Skeletal muscle tissue (tissue), 4 donors: ENCODE data around the gene RHEB. TPM values are rescaled to one million over a fixed set of nuclear protein-coding genes. Genes with fewer than 3 reads are reported as not detected.

Source experiments
- H3K27ac ChIP-seq: one replicate; pipeline ENCODE4 v1.7.0; 2013; ENCODE audit warnings: mild to moderate bottlenecking, low read depth, low read length, inconsistent platforms
- H3K27me3 ChIP-seq, 3 donors: one replicate each; pipeline ENCODE4 v1.7.0; 2013; ENCODE audit warnings: low read length in 3 of 3; ENCODE audit not compliant: control insufficient read depth in 3 of 3, insufficient read depth in 3 of 3
- H3K36me3 ChIP-seq, 3 donors: one replicate each; pipeline ENCODE4 v1.7.0; 2013; ENCODE audit warnings: low read length in 3 of 3; ENCODE audit not compliant: control insufficient read depth in 3 of 3, insufficient read depth in 3 of 3
- H3K4me1 ChIP-seq, 3 donors: one replicate each; pipeline ENCODE4 v1.7.0; 2013; ENCODE audit warnings: low read length in 3 of 3, mild to moderate bottlenecking in 3 of 3; ENCODE audit not compliant: control insufficient read depth in 3 of 3, insufficient read depth in 3 of 3
- H3K4me3 ChIP-seq, 3 donors: one replicate each; pipeline ENCODE4 v1.7.0; 2013; ENCODE audit warnings: low read length in 3 of 3
- H3K9ac ChIP-seq, 3 donors: one replicate each; pipeline ENCODE4 v1.7.0; 2013; ENCODE audit warnings: low read length in 3 of 3, mild to moderate bottlenecking in 3 of 3, moderate library complexity in 2 of 3, low read depth in 1 of 3
- H3K9me3 ChIP-seq, 3 donors: one replicate each; pipeline ENCODE4 v1.7.0; 2013; ENCODE audit warnings: low read length in 3 of 3; ENCODE audit not compliant: control insufficient read depth in 3 of 3
- total RNA-seq: library from RNA; depleted of rRNA; stranded (reverse); fragments of >200 nt; gene quantifications from one replicate; pipeline ENCODE4 v1.2.3, GENCODE V29; 2014
- donor health status: Osteomylitis.

The RHEB gene
- total RNA-seq, 1 donor from 2014 or later, result 73.6 TPM

- Histone ChIP-seq H3K9me3 (no peaks in the 10 kb centered on the region), H3K4me3 (no peak overlapping the region), H3K36me3 (peaks cover 8 to 19% (median 10%) of the 10 kb centered on the region in 3 donors), H3K9ac (no peak overlapping the region), H3K27ac (no peak overlapping the region), H3K27me3 (no peaks in the 10 kb centered on the region), H3K4me1 (peaks cover 3 to 28% (median 19%) of the 10 kb centered on the region in 3 donors)
Observed at GRCh38 chr7:151493083-151493482, 26.6 kb downstream of the RHEB start.

GRCh38 chr7:151491859-151492258 lies 27.8 kb downstream of the RHEB start:
- H3K27me3 ChIP-seq, result no peaks in the 10 kb centered on the region
- peaks cover 8 to 22% (median 10%) of the 10 kb centered on the region in 3 donors for H3K36me3 ChIP-seq
- no peak overlapping the region for H3K27ac ChIP-seq
- H3K9me3 ChIP-seq, result no peaks in the 10 kb centered on the region
- peaks cover 0 to 19% (median 10%) of the 10 kb centered on the region in 3 donors for H3K4me1 ChIP-seq
- H3K4me3 ChIP-seq, result no peak overlapping the region
- H3K9ac ChIP-seq, result no peak overlapping the region

- Histone ChIP-seq H3K27ac (no peak overlapping the region), H3K9me3 (no peaks in the 10 kb centered on the region), H3K36me3 (peaks cover 15 to 32% (median 22%) of the 10 kb centered on the region in 3 donors), H3K4me1 (peaks cover 0 to 16% (median 4%) of the 10 kb centered on the region in 3 donors), H3K9ac (no peak overlapping the region), H3K4me3 (no peak overlapping the region), H3K27me3 (no peaks in the 10 kb centered on the region)
Observed at GRCh38 chr7:151490456-151491105, 29.1 kb downstream of the RHEB start.

- Histone ChIP-seq H3K27ac (no peak overlapping the region), H3K27me3 (no peaks in the 10 kb centered on the region), H3K4me3 (no peak overlapping the region), H3K36me3 (peaks cover 16 to 35% (median 24%) of the 10 kb centered on the region in 3 donors), H3K9me3 (no peaks in the 10 kb centered on the region), H3K9ac (no peak overlapping the region), H3K4me1 (peaks cover 0 to 17% (median 3%) of the 10 kb centered on the region in 3 donors)
Observed at GRCh38 chr7:151489498-151489897, 30.2 kb downstream of the RHEB start.

GRCh38 chr7:151488096-151488495 lies 31.6 kb downstream of the RHEB start:
- peaks cover 24 to 44% (median 37%) of the 10 kb centered on the region in 3 donors for H3K36me3 ChIP-seq
- no peak overlapping the region for H3K27ac ChIP-seq
- H3K4me1 ChIP-seq, result peaks cover 0 to 25% (median 6%) of the 10 kb centered on the region in 3 donors
- H3K4me3 ChIP-seq, result no peak overlapping the region
- no peak overlapping the region for H3K9ac ChIP-seq
- H3K27me3 ChIP-seq, result no peaks in the 10 kb centered on the region
- H3K9me3 ChIP-seq, result no peaks in the 10 kb centered on the region

- H3K36me3 ChIP-seq, result peaks cover 25 to 44% (median 43%) of the 10 kb centered on the region in 3 donors
- no peak overlapping the region for H3K4me3 ChIP-seq
- peaks cover 0 to 33% (median 9%) of the 10 kb centered on the region in 3 donors for H3K4me1 ChIP-seq
- H3K27me3 ChIP-seq, result no peaks in the 10 kb centered on the region
- no peak overlapping the region for H3K9ac ChIP-seq
- no peaks in the 10 kb centered on the region for H3K9me3 ChIP-seq
- no peak overlapping the region for H3K27ac ChIP-seq
Observed at GRCh38 chr7:151487228-151487627, 32.5 kb downstream of the RHEB start.

- H3K4me3 ChIP-seq, result no peak overlapping the region
- H3K27me3 ChIP-seq, result no peaks in the 10 kb centered on the region
- H3K9ac ChIP-seq, result no peak overlapping the region
- peaks cover 25 to 46% (median 45%) of the 10 kb centered on the region in 3 donors for H3K36me3 ChIP-seq
- H3K27ac ChIP-seq, result no peak overlapping the region
- no peaks in the 10 kb centered on the region for H3K9me3 ChIP-seq
- peaks cover 3 to 32% (median 9%) of the 10 kb centered on the region in 3 donors for H3K4me1 ChIP-seq
Observed at GRCh38 chr7:151486074-151486473, 33.6 kb downstream of the RHEB start.

GRCh38 chr7:151484971-151485707 lies 34.6 kb downstream of the RHEB start:
- Histone ChIP-seq H3K4me1 (peaks cover 3 to 32% (median 9%) of the 10 kb centered on the region in 3 donors), H3K36me3 (peaks cover 25 to 42% (median 42%) of the 10 kb centered on the region in 3 donors), H3K9me3 (no peaks in the 10 kb centered on the region), H3K4me3 (no peak overlapping the region), H3K27me3 (no peaks in the 10 kb centered on the region), H3K27ac (no peak overlapping the region), H3K9ac (no peak overlapping the region)

GRCh38 chr7:151483711-151483983 lies 36.0 kb downstream of the RHEB start:
- Histone ChIP-seq H3K4me1 (peaks cover 3 to 32% (median 9%) of the 10 kb centered on the region in 3 donors), H3K9ac (no peak overlapping the region), H3K9me3 (no peaks in the 10 kb centered on the region), H3K27me3 (no peaks in the 10 kb centered on the region), H3K27ac (no peak overlapping the region), H3K4me3 (no peak overlapping the region), H3K36me3 (peaks cover 16 to 35% (median 28%) of the 10 kb centered on the region in 3 donors)
